Nephron (organoid): ENCODE results near the gene EPHA7.

Source experiments
- H3K27ac Mint-ChIP-seq, 3 experiments: 2 replicates each; pipeline ENCODE4 v1.8.0; 2020; ENCODE audit warnings: mixed read lengths in 3 of 3, mild to moderate bottlenecking in 2 of 3, moderate library complexity in 1 of 3
- H3K27me3 Mint-ChIP-seq: 2 replicates; pipeline ENCODE4 v1.8.0; 2021; ENCODE audit warnings: low read depth, mild to moderate bottlenecking, moderate library complexity, mixed read lengths
- H3K36me3 Mint-ChIP-seq: 2 replicates; pipeline ENCODE4 v1.8.0; 2020; ENCODE audit warnings: low read depth, mixed read lengths
- H3K4me1 Mint-ChIP-seq: 2 replicates; pipeline ENCODE4 v1.8.0; 2020; ENCODE audit warnings: mixed read lengths
- H3K4me3 Mint-ChIP-seq, 3 experiments: 2 replicates each; pipeline ENCODE4 v1.8.0; 2020; ENCODE audit warnings: mild to moderate bottlenecking in 3 of 3, mixed read lengths in 3 of 3, moderate library complexity in 2 of 3
- H3K9me3 Mint-ChIP-seq: 2 replicates; pipeline ENCODE4 v1.8.0; 2020; ENCODE audit warnings: mixed read lengths
- TF ChIP-seq, protein P1 (sequence below), 3 experiments: fragments of 200-600 bp; sonication (generic); IDR thresholded peaks; one replicate each; pipeline ENCODE4 v1.5.0; 2021; ENCODE audit warnings: antibody characterized with exemption in 3 of 3; ENCODE audit not compliant: unreplicated experiment in 3 of 3

EPHA7 gene

DNA sequence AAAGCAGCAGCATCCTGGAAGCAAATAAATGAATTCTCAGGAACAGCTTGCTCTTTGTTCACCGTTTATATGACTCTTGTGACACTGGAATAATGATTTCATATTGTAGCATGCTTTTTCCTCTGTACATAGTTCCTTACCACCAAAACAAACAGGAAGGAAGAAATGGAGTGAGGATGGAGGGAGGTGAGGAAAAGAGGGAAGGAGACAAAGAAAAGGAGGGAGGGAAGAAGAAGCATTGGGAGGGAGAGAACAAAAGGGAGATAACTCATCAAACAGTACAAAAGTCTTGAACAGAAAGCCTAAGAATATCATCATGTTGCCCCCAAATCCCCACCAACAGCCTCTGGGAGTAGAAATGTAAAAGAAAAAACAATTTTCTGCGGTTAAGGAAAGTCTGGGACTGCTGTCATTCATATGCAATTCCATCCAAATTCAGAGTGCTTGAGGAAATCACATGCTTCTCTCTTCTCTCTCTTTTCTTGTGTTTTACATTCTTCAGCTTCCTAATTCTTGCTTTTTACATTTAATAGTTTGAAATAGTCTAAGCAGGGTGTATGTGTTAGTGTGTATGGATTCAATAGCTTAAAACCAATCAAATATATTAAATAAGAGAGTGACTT is 81.5 kb downstream of the EPHA7 start:
- Mint-ChIP-seq H3K9me3 (no peaks in the 10 kb centered on the region), H3K4me3 (no peak overlapping the region), H3K27ac (peak overlapping the region in 1 of 3 experiments; percentile 48), H3K4me1 (no peaks in the 10 kb centered on the region), H3K36me3 (peaks cover 21% of the 10 kb centered on the region), H3K27me3 (no peaks in the 10 kb centered on the region)
- TF ChIP-seq, protein P1, sequence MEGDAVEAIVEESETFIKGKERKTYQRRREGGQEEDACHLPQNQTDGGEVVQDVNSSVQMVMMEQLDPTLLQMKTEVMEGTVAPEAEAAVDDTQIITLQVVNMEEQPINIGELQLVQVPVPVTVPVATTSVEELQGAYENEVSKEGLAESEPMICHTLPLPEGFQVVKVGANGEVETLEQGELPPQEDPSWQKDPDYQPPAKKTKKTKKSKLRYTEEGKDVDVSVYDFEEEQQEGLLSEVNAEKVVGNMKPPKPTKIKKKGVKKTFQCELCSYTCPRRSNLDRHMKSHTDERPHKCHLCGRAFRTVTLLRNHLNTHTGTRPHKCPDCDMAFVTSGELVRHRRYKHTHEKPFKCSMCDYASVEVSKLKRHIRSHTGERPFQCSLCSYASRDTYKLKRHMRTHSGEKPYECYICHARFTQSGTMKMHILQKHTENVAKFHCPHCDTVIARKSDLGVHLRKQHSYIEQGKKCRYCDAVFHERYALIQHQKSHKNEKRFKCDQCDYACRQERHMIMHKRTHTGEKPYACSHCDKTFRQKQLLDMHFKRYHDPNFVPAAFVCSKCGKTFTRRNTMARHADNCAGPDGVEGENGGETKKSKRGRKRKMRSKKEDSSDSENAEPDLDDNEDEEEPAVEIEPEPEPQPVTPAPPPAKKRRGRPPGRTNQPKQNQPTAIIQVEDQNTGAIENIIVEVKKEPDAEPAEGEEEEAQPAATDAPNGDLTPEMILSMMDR (IDR thresholded peaks at IDR 0.05; ENCODE audit: unreplicated experiment in 3 of 3), result no peak

DNA sequence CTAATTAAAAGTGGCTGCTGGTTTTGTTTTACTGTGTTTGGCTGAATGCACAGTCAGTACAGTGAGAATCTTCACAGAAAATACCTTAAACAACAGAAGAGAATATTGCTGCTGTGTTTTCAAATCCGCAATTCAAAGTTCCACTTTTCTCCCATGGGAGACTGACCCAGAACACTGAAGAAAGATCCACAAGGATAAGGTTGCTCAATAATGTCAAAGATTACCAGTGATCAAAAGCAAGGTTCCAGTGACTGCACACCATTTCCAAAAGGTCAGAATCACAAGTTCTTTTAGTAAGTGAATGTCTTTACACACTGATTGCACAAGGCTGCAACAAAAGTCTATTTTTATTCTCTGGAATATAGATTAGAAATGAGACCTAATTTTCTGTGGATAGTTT is 82.3 kb downstream of the EPHA7 start:
- H3K27me3 Mint-ChIP-seq, result no peaks in the 10 kb centered on the region
- peak overlapping the region in 1 of 3 experiments; percentile 48 for H3K27ac Mint-ChIP-seq
- peaks cover 23% of the 10 kb centered on the region for H3K36me3 Mint-ChIP-seq
- H3K4me3 Mint-ChIP-seq, result no peak overlapping the region
- no peaks in the 10 kb centered on the region for H3K4me1 Mint-ChIP-seq
- H3K9me3 Mint-ChIP-seq, result no peaks in the 10 kb centered on the region
- TF ChIP-seq, protein P1 (IDR thresholded peaks at IDR 0.05; ENCODE audit: unreplicated experiment in 3 of 3), result no peak

DNA sequence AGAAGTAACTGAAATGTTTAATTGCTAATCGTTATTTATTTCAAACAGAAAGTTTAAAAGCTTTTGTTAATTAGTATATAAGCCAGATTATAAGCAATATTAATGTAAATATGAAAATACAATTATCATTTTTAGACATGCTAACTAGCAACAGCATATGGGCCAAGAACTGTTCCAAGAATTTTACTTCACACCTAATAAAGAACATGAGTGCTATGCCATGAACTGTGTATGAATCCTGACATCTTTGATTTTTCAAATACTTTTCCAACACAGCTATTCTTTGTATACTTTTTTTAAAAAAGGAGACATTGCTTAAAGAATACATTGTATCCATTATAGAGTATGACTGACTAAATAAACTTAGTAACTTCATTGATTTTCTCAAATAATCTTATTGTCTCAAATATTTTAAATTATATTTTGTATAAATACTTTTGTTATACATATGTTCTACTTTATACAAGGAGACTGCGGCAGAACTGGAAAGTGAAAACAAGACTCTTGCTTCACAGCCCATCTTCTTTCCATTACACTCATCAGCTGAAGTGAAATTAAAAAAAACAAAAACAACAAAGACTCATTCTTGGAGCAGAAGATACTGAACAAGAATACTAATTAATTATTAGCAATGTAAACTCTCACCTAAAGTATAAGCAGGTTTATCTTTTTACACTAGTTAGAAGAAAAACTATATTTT is 89.9 kb downstream of the EPHA7 start:
- TF ChIP-seq, protein P1 (IDR thresholded peaks at IDR 0.05; ENCODE audit: unreplicated experiment in 3 of 3), result no peak
- peaks cover 28% of the 10 kb centered on the region for H3K36me3 Mint-ChIP-seq
- H3K9me3 Mint-ChIP-seq, result no peaks in the 10 kb centered on the region
- no peaks in the 10 kb centered on the region for H3K27me3 Mint-ChIP-seq
- H3K4me3 Mint-ChIP-seq, result no peak overlapping the region
- no peak overlapping the region for H3K27ac Mint-ChIP-seq
- no peaks in the 10 kb centered on the region for H3K4me1 Mint-ChIP-seq

DNA sequence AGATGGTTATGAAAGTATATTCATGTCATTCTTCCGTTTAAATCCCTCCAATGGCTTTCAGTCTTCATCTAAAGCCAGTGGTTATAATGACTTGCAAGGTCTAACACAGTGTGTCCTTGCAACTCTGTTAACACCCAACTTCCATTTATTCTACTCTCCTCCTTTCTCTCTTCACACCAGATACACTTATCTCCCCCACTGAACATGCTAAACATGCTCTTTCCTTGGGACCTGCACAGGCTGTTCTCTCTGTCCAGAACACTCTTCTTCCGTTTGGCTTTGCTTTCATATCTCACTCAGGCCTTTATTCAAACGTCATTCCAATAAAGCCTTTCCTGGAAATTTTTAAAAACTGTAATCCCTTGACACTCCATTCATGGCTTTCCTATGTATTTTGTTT is 91.5 kb downstream of the EPHA7 start:
- H3K4me3 Mint-ChIP-seq, result no peak overlapping the region
- H3K36me3 Mint-ChIP-seq, result peaks cover 12% of the 10 kb centered on the region
- no peak overlapping the region for H3K27ac Mint-ChIP-seq
- TF ChIP-seq, protein P1 (IDR thresholded peaks at IDR 0.05; ENCODE audit: unreplicated experiment in 3 of 3), result no peak
- no peaks in the 10 kb centered on the region for H3K4me1 Mint-ChIP-seq
- no peaks in the 10 kb centered on the region for H3K9me3 Mint-ChIP-seq
- H3K27me3 Mint-ChIP-seq, result no peaks in the 10 kb centered on the region

DNA sequence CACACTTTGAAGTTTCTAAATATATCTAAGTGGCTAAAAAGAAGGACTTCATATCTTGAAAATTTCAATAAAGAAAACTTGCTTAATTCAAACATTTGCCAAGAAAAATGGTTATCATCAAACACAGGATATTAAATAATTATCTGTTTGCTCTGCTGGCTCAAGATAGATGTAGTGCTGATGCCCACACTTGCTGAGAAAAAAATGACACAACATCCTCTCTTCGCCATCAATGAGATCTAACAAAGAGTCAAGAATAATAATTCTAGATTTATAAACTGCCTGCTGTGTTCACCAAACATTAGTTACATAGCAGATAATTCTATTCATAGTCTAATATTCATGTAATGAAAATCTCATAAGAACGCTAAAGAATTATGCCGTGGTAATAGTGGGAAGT is 93.6 kb downstream of the EPHA7 start:
- Mint-ChIP-seq H3K27ac (no peak overlapping the region), H3K4me3 (no peak overlapping the region), H3K9me3 (no peaks in the 10 kb centered on the region), H3K27me3 (no peaks in the 10 kb centered on the region), H3K36me3 (peaks cover 9% of the 10 kb centered on the region), H3K4me1 (no peaks in the 10 kb centered on the region)
- TF ChIP-seq, protein P1 (IDR thresholded peaks at IDR 0.05; ENCODE audit: unreplicated experiment in 3 of 3), result no peak

DNA sequence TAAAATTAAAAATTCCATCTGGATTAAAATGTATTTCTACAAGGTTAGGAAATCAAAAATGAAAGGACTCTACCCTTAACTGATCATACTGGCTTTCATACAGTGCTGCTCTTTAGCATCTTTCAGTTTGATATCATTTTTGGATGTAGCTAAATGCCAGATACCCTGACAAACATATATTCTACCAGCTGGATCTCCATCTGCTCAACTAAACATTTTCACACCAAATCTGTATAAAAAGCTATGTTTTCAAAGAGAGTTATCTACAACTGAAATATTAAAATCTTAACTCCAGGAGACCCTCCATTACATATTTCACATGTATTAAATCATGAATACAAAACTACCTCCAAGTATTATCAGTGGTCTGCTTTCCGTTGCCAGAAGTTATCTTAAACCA is 95.7 kb downstream of the EPHA7 start:
- H3K4me3 Mint-ChIP-seq, result no peak overlapping the region
- TF ChIP-seq, protein P1 (IDR thresholded peaks at IDR 0.05; ENCODE audit: unreplicated experiment in 3 of 3), result no peak
- H3K36me3 Mint-ChIP-seq, result peaks cover 5% of the 10 kb centered on the region
- H3K27ac Mint-ChIP-seq, result no peak overlapping the region
- no peaks in the 10 kb centered on the region for H3K9me3 Mint-ChIP-seq
- H3K4me1 Mint-ChIP-seq, result no peaks in the 10 kb centered on the region
- no peaks in the 10 kb centered on the region for H3K27me3 Mint-ChIP-seq
